Stomach (tissue), 9 donors: ENCODE results near the gene SCTR. TPM values are rescaled to one million over a fixed set of nuclear protein-coding genes. Genes with fewer than 3 reads are reported as not detected.
A peak's percentile ranks its signal among the peaks of the same experiment; 100 is the strongest.

Source experiments
- DNase-seq, 2 donors: peaks; one replicate each; pipeline versions ENCODE4 v3.0.0 to v3.0.0-alpha.2; 2013 to 2019
- H3K27ac ChIP-seq, 5 donors: fragments of 200-600 bp in 4 of 5; sonication (generic) in 4 of 5; one replicate each; pipeline ENCODE4 v1.5.1; 2013 to 2019; ENCODE audit warnings: mild to moderate bottlenecking in 1 of 5, moderate library complexity in 1 of 5
- H3K27me3 ChIP-seq, 3 donors: fragments of 200-600 bp; sonication (generic); one replicate each; pipeline ENCODE4 v1.5.1; 2017 to 2019; ENCODE audit warnings: mixed run types in 1 of 3
- H3K36me3 ChIP-seq, 4 donors: fragments of 200-600 bp; sonication (generic); 1 replicate in 3 of 4; 2 replicates in 1 of 4; pipeline ENCODE4 v1.5.1; 2016 to 2019
- H3K4me1 ChIP-seq, 4 donors: fragments of 200-600 bp; sonication (generic); one replicate each; pipeline ENCODE4 v1.5.1; 2016 to 2019
- H3K4me3 ChIP-seq, 4 donors: fragments of 200-600 bp; sonication (generic) in 3 of 4; one replicate each; pipeline ENCODE4 v1.5.1; 2016 to 2019; ENCODE audit warnings: mild to moderate bottlenecking in 1 of 4
- H3K9me3 ChIP-seq, 4 donors: fragments of 200-600 bp; sonication (generic); one replicate each; pipeline ENCODE4 v1.5.1; 2016 to 2019
- CTCF ChIP-seq, 7 experiments: fragments of 450-650 bp in 4 of 7; fragments of 200-600 bp in 3 of 7; sonication (generic) in 3 of 7; IDR thresholded peaks; one replicate each; pipeline ENCODE4 v1.5.1; 2016 to 2019; ENCODE audit warnings: antibody characterized with exemption in 7 of 7, control low read depth in 2 of 7, mild to moderate bottlenecking in 1 of 7
- EP300 ChIP-seq: sonication (generic); formaldehyde crosslinking; IDR thresholded peaks from one replicate; pipeline ENCODE4 v1.6.1; 2017; ENCODE audit warnings: antibody characterized with exemption
- POLR2A ChIP-seq, 4 donors: fragments of 450-650 bp; IDR thresholded peaks; one replicate each; pipeline ENCODE4 v1.6.1; 2016; ENCODE audit warnings: antibody characterized with exemption in 4 of 4, control low read depth in 2 of 4, mild to moderate bottlenecking in 1 of 4, moderate library complexity in 1 of 4
- POLR2AphosphoS5 ChIP-seq, 3 donors: sonication (generic); formaldehyde crosslinking; IDR thresholded peaks; one replicate each; pipeline ENCODE4 v1.6.1; 2016; ENCODE audit warnings: antibody characterized with exemption in 3 of 3
- WGBS, 5 donors: extraction: QIAGEN DNeasy Blood & Tissue Kit in 3 of 5; methylation state at CpG; one replicate each; pipeline versions ENCODE4 v1.1.5 to v1.1.7; 2013 to 2018; 5-methylcytosine and 5-hydroxymethylcytosine counted together
- intact Hi-C: fragments of 100-400 bp; cut with DNase I; formaldehyde crosslinking; loops from one replicate; pipeline ENCODE4 v1.15.1; 2023; ENCODE audit warnings: low total_unique reads
- polyA plus RNA-seq, 3 donors: library from polyadenylated mRNA; stranded (reverse); fragments of 200-250 nt; gene quantifications; one replicate each; pipeline ENCODE4 v1.2.3, GENCODE V29; 2013
- total RNA-seq, 5 donors: library from RNA; depleted of rRNA; stranded (reverse); fragments of >200 nt; gene quantifications; one replicate each; pipeline versions ENCODE4 v1.1.0 to v1.2.3, GENCODE V29; 2014 to 2016
- donor health status: healthy with polysubstance abuse.
- donor health status: Bipolar disorder and iron deficiency.
- donor health status: healthy.

The SCTR gene
- total and polyA plus RNA-seq, 8 donors: 0.18 to 8.6 (median 4.1) TPM; not detected in 2

GRCh38 chr2:119511989-119512388, 12.3 kb downstream of the SCTR start:
- TF ChIP-seq EP300 (no peak), POLR2A (IDR thresholded peaks at IDR 0.05) (no peak), CTCF (IDR thresholded peaks at IDR 0.05) (no peak), POLR2AphosphoS5 (IDR thresholded peaks at IDR 0.05) (no peak)
- no peak overlapping the region for H3K27ac ChIP-seq
- intact Hi-C loops: no loop called here
- H3K36me3 ChIP-seq: no peaks in the 10 kb centered on the region
- no peaks in the 10 kb centered on the region for H3K4me1 ChIP-seq
- no peaks in the 10 kb centered on the region for H3K9me3 ChIP-seq
- DNase-seq: no peak
- WGBS, 5 donors: 80 to 96% (median 89%) methylated on average over 3 of the region's 3 CpGs
- H3K27me3 ChIP-seq: no peaks in the 10 kb centered on the region
- no peak overlapping the region for H3K4me3 ChIP-seq

DNA sequence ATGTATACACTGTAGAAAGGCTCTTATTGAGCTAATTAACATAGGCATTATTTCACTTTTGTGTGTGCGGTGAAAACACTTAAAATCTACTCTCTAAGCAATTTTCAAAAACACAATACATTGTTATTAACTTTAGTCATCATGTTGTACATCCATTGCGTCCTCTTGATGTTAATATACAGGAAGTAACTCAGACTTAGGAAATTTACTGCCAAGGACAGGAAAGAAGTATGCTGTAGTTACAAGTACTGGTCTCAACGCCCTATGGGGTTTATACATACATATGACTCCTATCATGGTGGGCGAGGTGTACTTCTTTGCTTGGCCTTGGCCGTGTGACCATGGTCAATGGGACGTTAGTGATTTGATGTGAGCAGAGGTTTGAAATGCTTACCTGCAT, 15.5 kb downstream of the SCTR start:
- intact Hi-C loops: no loop called here
- no peak overlapping the region for H3K27ac ChIP-seq
- DNase-seq: no peak
- no peak overlapping the region for H3K4me3 ChIP-seq
- 70 to 91% (median 85%) methylated on average over 6 of the region's 6 CpGs for WGBS, 5 donors
- no peaks in the 10 kb centered on the region for H3K27me3 ChIP-seq
- H3K4me1 ChIP-seq: no peaks in the 10 kb centered on the region
- TF ChIP-seq CTCF (IDR thresholded peaks at IDR 0.05) (no peak), POLR2AphosphoS5 (IDR thresholded peaks at IDR 0.05) (no peak)
- no peaks in the 10 kb centered on the region for H3K9me3 ChIP-seq
- no peaks in the 10 kb centered on the region for H3K36me3 ChIP-seq

GRCh38 chr2:119496682-119497081, 27.6 kb downstream of the SCTR start:
- no peaks in the 10 kb centered on the region for H3K36me3 ChIP-seq
- 68 to 75% (median 71%) methylated on average over 4 of the region's 4 CpGs for WGBS, 5 donors
- H3K27ac ChIP-seq: peak overlapping the region in 4 of 5 donors; percentile 13 to 61 (median 42)
- DNase-seq: no peak
- intact Hi-C loops: no loop called here
- H3K27me3 ChIP-seq: no peaks in the 10 kb centered on the region
- H3K9me3 ChIP-seq: peaks cover 0 to 22% (median 5%) of the 10 kb centered on the region in 4 donors
- TF ChIP-seq POLR2AphosphoS5 (IDR thresholded peaks at IDR 0.05): no peak
- no peak for TF ChIP-seq CTCF (IDR thresholded peaks at IDR 0.05)
- TF ChIP-seq EP300: no peak
- no peak for TF ChIP-seq POLR2A (IDR thresholded peaks at IDR 0.05)
- peaks cover 0 to 13% (median 7%) of the 10 kb centered on the region in 4 donors for H3K4me1 ChIP-seq
- H3K4me3 ChIP-seq: no peak overlapping the region

DNA sequence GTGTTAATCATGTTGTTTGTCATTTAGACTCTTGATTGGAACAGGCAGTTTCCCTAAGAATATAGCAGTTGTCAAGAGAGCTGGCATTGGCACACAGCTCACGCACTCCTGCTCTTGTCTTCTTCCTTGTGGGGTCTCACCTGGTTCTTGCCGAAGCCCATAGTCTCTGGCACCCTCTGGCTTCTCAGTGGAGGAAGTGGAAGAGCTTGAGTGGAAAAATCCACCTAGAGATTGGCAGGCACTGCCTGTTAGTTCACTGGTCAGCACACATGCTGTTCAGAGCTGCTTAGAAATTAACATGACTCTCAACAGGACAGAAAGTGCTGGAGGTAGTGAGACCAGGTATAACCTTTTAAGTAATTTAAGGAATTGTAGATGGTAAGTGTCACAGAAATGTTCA, 28.3 kb downstream of the SCTR start:
- H3K4me3 ChIP-seq: no peak overlapping the region
- peak in 1 of 2 donors; percentile 58 for DNase-seq
- peak overlapping the region; percentile 13 to 61 (median 57) for H3K27ac ChIP-seq
- TF ChIP-seq POLR2AphosphoS5 (IDR thresholded peaks at IDR 0.05) (no peak), CTCF (IDR thresholded peaks at IDR 0.05) (peak in 4 of 7 experiments; percentile 13 to 80 (median 22)), POLR2A (IDR thresholded peaks at IDR 0.05) (no peak), EP300 (no peak)
- WGBS, 5 donors: 29 to 64% (median 54%) methylated on average over 2 of the region's 2 CpGs
- peaks cover 0 to 22% (median 5%) of the 10 kb centered on the region in 4 donors for H3K9me3 ChIP-seq
- no peaks in the 10 kb centered on the region for H3K36me3 ChIP-seq
- H3K27me3 ChIP-seq: no peaks in the 10 kb centered on the region
- intact Hi-C loops: no loop called here
- H3K4me1 ChIP-seq: peaks cover 0 to 18% (median 12%) of the 10 kb centered on the region in 4 donors
